ENCODE results near the gene CLDN7. TPM values are rescaled to one million over a fixed set of nuclear protein-coding genes. Genes with fewer than 3 reads are reported as not detected.

The CLDN7 gene
- total and polyA plus RNA-seq, 4 donors, result 3.0 to 35.0 (median 19.6) TPM

DNA sequence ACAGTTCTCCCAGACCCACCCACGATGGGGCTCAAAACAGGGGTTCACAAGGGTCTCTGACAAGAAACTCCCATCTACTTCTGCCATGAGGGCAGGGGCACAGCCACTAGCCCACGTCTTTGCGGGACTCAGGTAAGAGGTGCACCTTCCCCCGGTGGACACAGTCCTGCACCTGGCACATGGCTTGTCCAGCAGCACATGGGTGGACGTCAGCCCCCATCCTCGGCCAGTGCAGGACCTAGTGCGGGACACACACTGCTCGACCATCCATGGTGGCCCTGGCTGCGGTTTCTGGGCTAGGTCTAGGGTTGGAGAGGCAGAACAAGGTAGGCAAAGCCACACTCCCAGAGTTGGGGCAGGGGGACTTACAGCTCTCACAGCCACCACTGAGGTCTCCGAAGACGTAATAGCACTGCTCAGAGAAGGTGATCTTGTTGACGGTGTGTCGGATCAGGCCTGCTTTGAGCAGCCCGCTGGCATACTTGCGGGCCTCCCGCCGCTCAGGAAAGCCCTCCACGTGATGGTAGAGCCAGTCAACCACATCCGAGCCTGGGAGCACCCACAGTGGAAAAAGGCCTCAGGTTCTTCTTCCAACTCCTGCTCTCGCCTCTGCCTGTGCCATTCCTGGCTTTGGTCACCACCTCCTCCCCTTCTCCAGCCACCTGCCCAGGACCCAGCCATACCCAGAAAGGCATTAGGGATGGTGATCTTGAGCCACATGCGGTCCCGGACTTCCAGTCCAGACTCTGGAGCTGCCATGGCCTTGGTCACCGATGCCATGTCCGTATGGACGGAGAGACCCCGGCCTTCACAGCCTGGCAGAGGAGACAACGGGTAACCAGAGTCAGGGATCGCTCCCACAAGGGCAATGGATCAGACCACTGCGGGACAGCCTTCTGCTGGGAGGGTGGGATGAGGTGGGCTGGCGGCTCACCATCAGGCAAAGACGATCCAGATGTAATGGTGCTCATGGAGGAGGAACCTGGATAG lies 35.3 kb downstream of the CLDN7 start:
- Histone ChIP-seq H3K9me3 (ENCODE audit: control insufficient read depth in 4 of 4, low read length in 3 of 4) (no peaks in the 10 kb centered on the region), H3K4me3 (ENCODE audit: low read depth in 1 of 3, low read length in 3 of 3) (no peak overlapping the region), H3K27me3 (ENCODE audit: control insufficient read depth in 4 of 4, insufficient read depth in 4 of 4, low read length in 3 of 4) (no peaks in the 10 kb centered on the region), H3K27ac (ENCODE audit: low read depth in 1 of 2, low read length in 2 of 2) (no peak overlapping the region), H3K4me1 (ENCODE audit: control insufficient read depth in 4 of 4, insufficient read depth in 4 of 4, low read length in 3 of 4) (peaks cover 4 to 27% (median 18%) of the 10 kb centered on the region in 4 donors), H3K9ac (ENCODE audit: low read depth in 1 of 2, low read length in 2 of 2) (no peak overlapping the region), H3K36me3 (ENCODE audit: control insufficient read depth in 4 of 4, insufficient read depth in 3 of 4, low read depth in 1 of 4, low read length in 3 of 4) (peaks cover 21 to 76% (median 44%) of the 10 kb centered on the region in 4 donors)
- no peak for TF ChIP-seq HNF4A (conservative IDR thresholded peaks at IDR 0.05)
- TF ChIP-seq, protein P1, sequence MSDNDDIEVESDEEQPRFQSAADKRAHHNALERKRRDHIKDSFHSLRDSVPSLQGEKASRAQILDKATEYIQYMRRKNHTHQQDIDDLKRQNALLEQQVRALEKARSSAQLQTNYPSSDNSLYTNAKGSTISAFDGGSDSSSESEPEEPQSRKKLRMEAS (IDR thresholded peaks at IDR 0.05), result no peak
- no peak for DNase-seq (ENCODE audit: low spot score)
- 96% methylated on average over 31 of the region's 31 CpGs for whole genome bisulfite sequencing

DNA sequence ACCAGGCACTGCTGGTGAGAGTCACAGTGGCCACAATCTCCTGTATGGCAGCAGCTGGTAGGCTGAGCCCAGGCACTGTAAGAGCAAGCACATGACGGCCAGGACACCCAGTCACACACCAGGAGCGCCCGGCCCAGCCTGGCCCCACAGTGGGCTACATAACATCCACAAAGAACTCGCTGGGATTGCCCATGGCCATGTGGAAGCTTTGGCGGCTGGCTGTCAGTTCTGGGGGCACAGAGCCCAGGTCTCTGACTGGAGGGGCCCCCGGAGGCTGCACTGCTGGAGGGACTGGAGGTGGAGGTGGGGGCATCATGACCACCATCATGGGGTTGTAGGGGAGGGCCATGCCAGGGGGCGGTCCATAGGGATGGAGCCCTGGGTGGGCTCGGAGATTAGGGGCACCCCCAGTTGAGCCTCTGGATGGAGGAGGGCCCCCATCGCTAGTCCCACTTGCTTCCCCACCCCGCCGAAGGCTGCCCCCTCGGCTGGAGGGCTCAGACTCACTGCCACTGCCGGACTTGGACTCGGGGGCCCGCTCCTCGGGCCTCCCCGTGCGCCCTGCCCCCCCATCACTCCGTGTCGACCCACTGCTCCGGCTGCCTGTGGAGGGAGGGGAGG lies 36.5 kb downstream of the CLDN7 start:
- H3K9ac ChIP-seq (ENCODE audit: low read depth in 1 of 2, low read length in 2 of 2), result no peak overlapping the region
- TF ChIP-seq EGR1 (IDR thresholded peaks at IDR 0.05; ENCODE audit: low read depth in 2 of 2), result no peak
- TF ChIP-seq TAF1 (conservative IDR thresholded peaks at IDR 0.05), result no peak
- TF ChIP-seq RXRA (IDR thresholded peaks at IDR 0.05), result no peak
- TF ChIP-seq FOXA1 (IDR thresholded peaks at IDR 0.05), result no peak
- no peak for TF ChIP-seq JUND (IDR thresholded peaks at IDR 0.05)
- no peak for TF ChIP-seq FOXA2 (IDR thresholded peaks at IDR 0.05)
- TF ChIP-seq, protein P2, sequence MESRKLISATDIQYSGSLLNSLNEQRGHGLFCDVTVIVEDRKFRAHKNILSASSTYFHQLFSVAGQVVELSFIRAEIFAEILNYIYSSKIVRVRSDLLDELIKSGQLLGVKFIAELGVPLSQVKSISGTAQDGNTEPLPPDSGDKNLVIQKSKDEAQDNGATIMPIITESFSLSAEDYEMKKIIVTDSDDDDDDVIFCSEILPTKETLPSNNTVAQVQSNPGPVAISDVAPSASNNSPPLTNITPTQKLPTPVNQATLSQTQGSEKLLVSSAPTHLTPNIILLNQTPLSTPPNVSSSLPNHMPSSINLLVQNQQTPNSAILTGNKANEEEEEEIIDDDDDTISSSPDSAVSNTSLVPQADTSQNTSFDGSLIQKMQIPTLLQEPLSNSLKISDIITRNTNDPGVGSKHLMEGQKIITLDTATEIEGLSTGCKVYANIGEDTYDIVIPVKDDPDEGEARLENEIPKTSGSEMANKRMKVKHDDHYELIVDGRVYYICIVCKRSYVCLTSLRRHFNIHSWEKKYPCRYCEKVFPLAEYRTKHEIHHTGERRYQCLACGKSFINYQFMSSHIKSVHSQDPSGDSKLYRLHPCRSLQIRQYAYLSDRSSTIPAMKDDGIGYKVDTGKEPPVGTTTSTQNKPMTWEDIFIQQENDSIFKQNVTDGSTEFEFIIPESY (IDR thresholded peaks at IDR 0.05), result no peak
- no peak for TF ChIP-seq HNF4A (conservative IDR thresholded peaks at IDR 0.05)
- TF ChIP-seq, protein P3, sequence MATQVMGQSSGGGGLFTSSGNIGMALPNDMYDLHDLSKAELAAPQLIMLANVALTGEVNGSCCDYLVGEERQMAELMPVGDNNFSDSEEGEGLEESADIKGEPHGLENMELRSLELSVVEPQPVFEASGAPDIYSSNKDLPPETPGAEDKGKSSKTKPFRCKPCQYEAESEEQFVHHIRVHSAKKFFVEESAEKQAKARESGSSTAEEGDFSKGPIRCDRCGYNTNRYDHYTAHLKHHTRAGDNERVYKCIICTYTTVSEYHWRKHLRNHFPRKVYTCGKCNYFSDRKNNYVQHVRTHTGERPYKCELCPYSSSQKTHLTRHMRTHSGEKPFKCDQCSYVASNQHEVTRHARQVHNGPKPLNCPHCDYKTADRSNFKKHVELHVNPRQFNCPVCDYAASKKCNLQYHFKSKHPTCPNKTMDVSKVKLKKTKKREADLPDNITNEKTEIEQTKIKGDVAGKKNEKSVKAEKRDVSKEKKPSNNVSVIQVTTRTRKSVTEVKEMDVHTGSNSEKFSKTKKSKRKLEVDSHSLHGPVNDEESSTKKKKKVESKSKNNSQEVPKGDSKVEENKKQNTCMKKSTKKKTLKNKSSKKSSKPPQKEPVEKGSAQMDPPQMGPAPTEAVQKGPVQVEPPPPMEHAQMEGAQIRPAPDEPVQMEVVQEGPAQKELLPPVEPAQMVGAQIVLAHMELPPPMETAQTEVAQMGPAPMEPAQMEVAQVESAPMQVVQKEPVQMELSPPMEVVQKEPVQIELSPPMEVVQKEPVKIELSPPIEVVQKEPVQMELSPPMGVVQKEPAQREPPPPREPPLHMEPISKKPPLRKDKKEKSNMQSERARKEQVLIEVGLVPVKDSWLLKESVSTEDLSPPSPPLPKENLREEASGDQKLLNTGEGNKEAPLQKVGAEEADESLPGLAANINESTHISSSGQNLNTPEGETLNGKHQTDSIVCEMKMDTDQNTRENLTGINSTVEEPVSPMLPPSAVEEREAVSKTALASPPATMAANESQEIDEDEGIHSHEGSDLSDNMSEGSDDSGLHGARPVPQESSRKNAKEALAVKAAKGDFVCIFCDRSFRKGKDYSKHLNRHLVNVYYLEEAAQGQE (IDR thresholded peaks at IDR 0.05), result no peak
- TF ChIP-seq YY1 (IDR thresholded peaks at IDR 0.05), result no peak
- DNase-seq (ENCODE audit: low spot score), result no peak
- H3K36me3 ChIP-seq (ENCODE audit: control insufficient read depth in 4 of 4, insufficient read depth in 3 of 4, low read depth in 1 of 4, low read length in 3 of 4), result peaks cover 21 to 88% (median 48%) of the 10 kb centered on the region in 4 donors
- WGBS, result 89% methylated on average over 21 of the region's 21 CpGs
- peaks cover 5 to 35% (median 28%) of the 10 kb centered on the region in 4 donors for H3K4me1 ChIP-seq (ENCODE audit: control insufficient read depth in 4 of 4, insufficient read depth in 4 of 4, low read length in 3 of 4)
- no peaks in the 10 kb centered on the region for H3K27me3 ChIP-seq (ENCODE audit: control insufficient read depth in 4 of 4, insufficient read depth in 4 of 4, low read length in 3 of 4)
- H3K4me3 ChIP-seq (ENCODE audit: low read depth in 1 of 3, low read length in 3 of 3), result no peak overlapping the region
- H3K9me3 ChIP-seq (ENCODE audit: control insufficient read depth in 4 of 4, low read length in 3 of 4), result no peaks in the 10 kb centered on the region
- H3K27ac ChIP-seq (ENCODE audit: low read depth in 1 of 2, low read length in 2 of 2), result no peak overlapping the region

All from liver (tissue), 9 donors.